H7 (cell line): Measurements from ENCODE around the gene CDK2AP2. TPM values are rescaled to one million over a fixed set of nuclear protein-coding genes. Genes with fewer than 3 reads are reported as not detected.
"Not testable (repeated sequence)": the region's sequence is repeated elsewhere in the genome, so short reads cannot be mapped to it uniquely, and the experiment has no call there.

ENCODE experiments used
- DNase-seq: peaks from one replicate; pipeline ENCODE4 v3.0.0; 2012
- H3K27me3 ChIP-seq: 2 replicates; pipeline ENCODE4 v1.6.0; 2011; ENCODE audit warnings: mild to moderate bottlenecking, low read length; ENCODE audit not compliant: control insufficient read depth, insufficient read depth
- H3K36me3 ChIP-seq: replicated peaks from 2 replicates; pipeline ENCODE4 v1.5.1; 2011; ENCODE audit warnings: low read length; ENCODE audit not compliant: control insufficient read depth, insufficient read depth
- H3K4me3 ChIP-seq: 2 replicates; pipeline ENCODE4 v1.5.1; 2011; ENCODE audit warnings: low read depth, mild to moderate bottlenecking, control low read depth, low read length, moderate library complexity; ENCODE audit not compliant: insufficient read depth
- total RNA-seq: library from RNA; depleted of rRNA; stranded (reverse); fragments of >200 nt; shearing (Covaris generic); gene quantifications from 2 replicates; pipeline ENCODE4 v1.2.3, GENCODE V29; 2014

Gene CDK2AP2
- total RNA-seq, 1 experiment from 2014 or later, result 38.1 TPM

DNA sequence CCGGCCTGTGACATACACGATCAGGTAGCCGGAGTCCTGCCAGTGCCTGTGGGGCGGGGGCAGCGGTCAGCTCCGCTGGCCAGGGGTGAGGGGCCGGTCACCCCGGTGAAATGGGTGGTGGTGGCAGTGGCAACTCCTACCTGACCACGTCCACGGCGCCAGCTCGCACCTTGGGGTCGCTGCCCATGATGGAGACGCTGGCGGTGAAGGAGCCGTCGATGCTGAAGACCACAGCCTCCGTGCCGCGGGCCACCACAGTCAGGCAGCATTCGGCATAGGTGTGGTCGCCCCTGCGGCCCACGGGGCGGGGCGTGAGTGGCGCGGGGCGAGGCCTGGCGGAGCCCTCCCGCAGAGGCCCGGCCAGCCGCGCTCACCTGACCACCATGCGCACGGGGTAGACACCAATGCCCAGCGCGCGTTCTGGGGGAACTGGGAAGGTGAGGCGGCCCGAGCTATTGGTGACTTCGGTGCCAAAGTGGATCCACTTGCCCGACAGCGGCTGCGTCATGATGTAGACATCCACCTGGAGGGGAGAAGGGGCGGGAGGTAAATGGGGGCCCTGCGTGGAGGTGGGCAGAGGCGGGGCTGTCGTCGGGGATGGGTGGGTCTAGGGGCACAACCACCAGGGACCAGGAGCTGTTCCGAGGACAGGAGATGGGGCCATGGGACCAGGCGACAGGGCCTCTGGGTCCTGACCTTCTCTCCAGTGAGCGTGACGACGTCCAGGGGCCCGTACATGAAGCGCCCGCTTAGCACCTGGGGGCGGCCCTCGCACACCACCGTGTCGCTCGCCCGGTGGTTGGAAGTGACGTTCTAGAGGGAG lies 14.2 kb downstream of the CDK2AP2 start:
- Histone ChIP-seq H3K27me3 (no peaks in the 10 kb centered on the region), H3K4me3 (no peak overlapping the region), H3K36me3 (peaks cover 2% of the 10 kb centered on the region)
- peak; percentile 59 for DNase-seq

DNA sequence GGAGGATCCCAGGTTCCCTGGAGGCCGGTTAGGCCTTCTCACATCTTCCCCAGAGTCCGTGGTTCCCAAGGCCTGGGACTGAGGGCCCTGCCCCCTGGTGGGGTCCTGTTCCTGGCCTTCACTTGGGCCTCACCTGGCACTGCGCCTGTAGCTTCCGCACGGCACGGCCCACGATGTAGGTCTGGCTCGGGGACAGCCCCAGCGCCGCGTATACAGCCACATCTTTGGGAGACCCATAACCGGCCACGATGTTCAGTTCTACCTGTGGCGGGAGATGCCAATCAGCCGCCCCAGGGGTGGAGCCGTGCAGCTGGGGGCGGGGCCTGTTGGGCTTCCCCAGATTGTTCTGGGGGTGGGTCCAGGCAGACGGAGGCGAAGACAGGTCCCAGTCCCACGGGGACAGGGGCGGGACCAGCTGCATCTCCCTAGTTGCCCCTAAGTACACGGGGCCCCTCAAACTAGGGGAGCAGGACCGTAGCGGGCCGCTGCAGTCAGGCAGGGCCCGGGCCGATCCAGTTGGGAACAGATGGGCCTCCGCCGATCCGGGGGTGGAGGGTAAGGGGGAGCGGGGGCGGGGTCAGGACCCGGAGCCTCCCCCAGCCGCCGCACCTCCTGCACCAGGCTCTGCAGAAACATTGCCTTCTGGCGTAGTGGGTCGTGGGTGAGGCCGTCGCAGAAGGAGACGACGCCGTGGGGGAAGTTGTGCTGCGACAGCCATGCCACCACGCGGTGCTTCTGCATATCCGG lies 15.0 kb downstream of the CDK2AP2 start:
- peak; percentile 95 for DNase-seq
- Histone ChIP-seq H3K4me3 (no peak overlapping the region), H3K27me3 (no peaks in the 10 kb centered on the region), H3K36me3 (peaks cover 2% of the 10 kb centered on the region)

- no peak overlapping the region for H3K4me3 ChIP-seq
- no peaks in the 10 kb centered on the region for H3K27me3 ChIP-seq
- peak; percentile 36 for DNase-seq
- peaks cover 2% of the 10 kb centered on the region for H3K36me3 ChIP-seq
Observed at GRCh38 chr11:67492069-67492727, 15.8 kb downstream of the CDK2AP2 start.

GRCh38 chr11:67491276-67492068 lies 16.5 kb downstream of the CDK2AP2 start:
- peak; percentile 32 for DNase-seq

GRCh38 chr11:67490727-67491065 lies 17.3 kb downstream of the CDK2AP2 start:
- no peak overlapping the region for H3K4me3 ChIP-seq
- H3K27me3 ChIP-seq, result no peaks in the 10 kb centered on the region
- no peak for DNase-seq
- H3K36me3 ChIP-seq, result peaks cover 1% of the 10 kb centered on the region

More at GRCh38 chr11:67491276-67492068, 16.5 kb downstream of the CDK2AP2 start:
- no peak overlapping the region for H3K4me3 ChIP-seq
- H3K36me3 ChIP-seq, result peaks cover 1% of the 10 kb centered on the region
- H3K27me3 ChIP-seq, result no peaks in the 10 kb centered on the region

- Histone ChIP-seq H3K4me3 (no peak overlapping the region), H3K36me3 (peaks cover 1% of the 10 kb centered on the region), H3K27me3 (no peaks in the 10 kb centered on the region)
- DNase-seq, result peak; percentile 32
Observed at GRCh38 chr11:67489885-67490726, 17.9 kb downstream of the CDK2AP2 start.

- Histone ChIP-seq H3K36me3 (peaks cover 1% of the 10 kb centered on the region), H3K4me3 (no peak overlapping the region), H3K27me3 (no peaks in the 10 kb centered on the region)
- peak; percentile 42 for DNase-seq
Observed at GRCh38 chr11:67489203-67489884, 18.6 kb downstream of the CDK2AP2 start.

GRCh38 chr11:67486481-67487195 lies 21.3 kb downstream of the CDK2AP2 start:
- H3K4me3 ChIP-seq, result no peak overlapping the region
- H3K36me3 ChIP-seq, result no peaks in the 10 kb centered on the region; the same call in 1 of the 2 replicates
- H3K27me3 ChIP-seq, result peaks cover 5% of the 10 kb centered on the region
- peak; percentile 45 for DNase-seq

DNA sequence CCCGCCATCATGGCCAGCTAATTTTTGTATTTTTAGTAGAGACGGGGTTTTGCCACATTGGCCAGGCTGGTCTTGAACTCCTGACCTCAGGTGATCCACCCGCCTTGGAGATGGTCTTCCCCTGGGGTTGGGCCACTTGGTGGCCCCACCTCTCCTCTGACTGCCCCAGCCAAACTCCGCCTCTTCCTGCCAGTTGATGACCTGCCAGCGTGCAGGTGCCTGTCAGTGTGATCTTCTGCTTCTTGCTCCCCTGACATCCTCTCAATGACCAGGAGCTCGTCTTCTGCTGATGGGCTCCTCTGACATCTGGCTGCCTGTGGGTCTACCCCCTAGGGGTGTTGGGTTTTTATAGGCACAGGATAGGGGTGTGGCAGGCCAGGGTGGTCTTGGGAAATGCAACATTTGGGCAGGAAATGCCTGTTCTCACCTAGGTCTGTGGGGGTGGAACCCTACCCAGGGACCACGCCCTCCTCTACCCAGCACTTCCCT lies 22.0 kb downstream of the CDK2AP2 start:
- not testable (repeated sequence) for H3K36me3 ChIP-seq, H3K27me3 ChIP-seq, H3K4me3 ChIP-seq
- peak; percentile 79 for DNase-seq

DNA sequence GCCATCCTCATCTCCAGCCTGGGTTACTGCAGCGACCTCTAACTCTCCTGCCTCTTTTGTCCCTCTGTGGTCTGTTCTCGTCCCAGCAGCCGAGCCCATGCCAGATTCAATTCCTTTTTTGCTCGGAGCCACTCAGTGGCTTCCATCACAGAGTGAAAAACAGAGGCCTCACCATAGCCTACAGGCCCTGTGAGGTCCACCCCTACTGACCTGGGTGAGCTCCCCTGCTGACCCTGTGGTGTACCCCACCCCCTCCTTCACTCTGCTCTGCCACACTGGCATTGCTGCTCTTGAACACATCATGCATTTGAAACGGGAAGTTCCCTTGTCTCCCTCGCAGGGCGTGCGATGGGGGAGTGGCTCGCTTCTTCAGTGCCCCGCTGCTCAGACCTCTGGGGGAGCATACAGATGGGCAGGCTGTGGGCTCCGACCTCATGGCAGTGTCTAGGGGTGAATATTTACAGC lies 23.1 kb downstream of the CDK2AP2 start:
- peaks cover 5% of the 10 kb centered on the region for H3K27me3 ChIP-seq

GRCh38 chr11:67483831-67484665 lies 23.9 kb downstream of the CDK2AP2 start:
- H3K36me3 ChIP-seq, result no peaks in the 10 kb centered on the region
- no peak overlapping the region; the same call in 1 of the 2 replicates for H3K4me3 ChIP-seq
- no peak for DNase-seq
- peaks cover 5% of the 10 kb centered on the region for H3K27me3 ChIP-seq

More for the DNA sequence above, 23.1 kb downstream of the CDK2AP2 start:
- DNase-seq, result no peak
- Histone ChIP-seq H3K36me3 (no peaks in the 10 kb centered on the region), H3K4me3 (no peak overlapping the region)
